ENCODE results near the gene SLC1A2. TPM values are rescaled to one million over a fixed set of nuclear protein-coding genes. Genes with fewer than 3 reads are reported as not detected.

The SLC1A2 gene
- total RNA-seq, 1 experiment from 2014 or later: 0.50 TPM

- Mint-ChIP-seq H3K36me3 (no peaks in the 10 kb centered on the region), H3K4me1 (no peaks in the 10 kb centered on the region), H3K27me3 (ENCODE audit: low read depth) (peaks cover 3% of the 10 kb centered on the region), H3K27ac (no peak overlapping the region), H3K9me3 (no peaks in the 10 kb centered on the region), H3K4me3 (no peak overlapping the region)
- ATAC-seq: no peak
- TF ChIP-seq SOX15 (CRISPR knock-in tag; IDR thresholded peaks at IDR 0.05): no peak
- CTCF ChIA-PET: no interaction called here
- POLR2A ChIA-PET: no interaction called here
- DNase-seq (ENCODE audit: low spot score): no peak
These were observed 42.1 kb downstream of the SLC1A2 start for GRCh38 chr11:35377262-35377661.

- H3K9me3 Mint-ChIP-seq: no peaks in the 10 kb centered on the region
- CTCF ChIA-PET: no interaction called here
- POLR2A ChIA-PET: no interaction called here
- no peak overlapping the region for H3K4me3 Mint-ChIP-seq
- no peaks in the 10 kb centered on the region for H3K4me1 Mint-ChIP-seq
- no peak for DNase-seq (ENCODE audit: low spot score)
- H3K27me3 Mint-ChIP-seq (ENCODE audit: low read depth): peaks cover 3% of the 10 kb centered on the region
- no peak for ATAC-seq
- TF ChIP-seq GTF2I (CRISPR knock-in tag; conservative IDR thresholded peaks at IDR 0.05): no peak
- no peak for TF ChIP-seq ZMAT4 (CRISPR knock-in tag; IDR thresholded peaks at IDR 0.05)
- no peak for TF ChIP-seq NFYB (CRISPR knock-in tag; conservative IDR thresholded peaks at IDR 0.05; ENCODE audit: low read depth)
- no peak for TF ChIP-seq ESRRA (CRISPR knock-in tag; IDR thresholded peaks at IDR 0.05; ENCODE audit: borderline replicate concordance)
- TF ChIP-seq RORB (CRISPR knock-in tag; IDR thresholded peaks at IDR 0.05): no peak
- TF ChIP-seq FOXJ3 (CRISPR knock-in tag; IDR thresholded peaks at IDR 0.05; ENCODE audit: borderline replicate concordance): no peak
- no peak for TF ChIP-seq ETV6 (CRISPR knock-in tag; IDR thresholded peaks at IDR 0.05)
- TF ChIP-seq E2F4 (CRISPR knock-in tag; IDR thresholded peaks at IDR 0.05; ENCODE audit: borderline replicate concordance, low read depth): no peak
- no peak for TF ChIP-seq ZNF416 (CRISPR knock-in tag; IDR thresholded peaks at IDR 0.05)
- TF ChIP-seq MXD4 (CRISPR knock-in tag; IDR thresholded peaks at IDR 0.05; ENCODE audit: borderline replicate concordance): no peak
- TF ChIP-seq USF1 (CRISPR knock-in tag; IDR thresholded peaks at IDR 0.05): no peak
- no peak for TF ChIP-seq ZSCAN18 (CRISPR knock-in tag; IDR thresholded peaks at IDR 0.05)
- TF ChIP-seq TEAD1 (CRISPR knock-in tag; IDR thresholded peaks at IDR 0.05): no peak
- no peaks in the 10 kb centered on the region for H3K36me3 Mint-ChIP-seq
- H3K27ac Mint-ChIP-seq: no peak overlapping the region
These were observed 42.7 kb downstream of the SLC1A2 start for GRCh38 chr11:35376613-35377012.

GRCh38 chr11:35376118-35376510 is 43.2 kb downstream of the SLC1A2 start:
- no peak for ATAC-seq
- Mint-ChIP-seq H3K27ac (no peak overlapping the region), H3K4me1 (no peaks in the 10 kb centered on the region), H3K4me3 (no peak overlapping the region), H3K9me3 (no peaks in the 10 kb centered on the region), H3K27me3 (ENCODE audit: low read depth) (peaks cover 3% of the 10 kb centered on the region), H3K36me3 (no peaks in the 10 kb centered on the region)
- DNase-seq (ENCODE audit: low spot score): no peak
- TF ChIP-seq CREM (CRISPR knock-in tag; IDR thresholded peaks at IDR 0.05) (no peak), OVOL2 (CRISPR knock-in tag; IDR thresholded peaks at IDR 0.05; ENCODE audit: borderline replicate concordance) (no peak), ESRRA (CRISPR knock-in tag; IDR thresholded peaks at IDR 0.05; ENCODE audit: borderline replicate concordance) (no peak), ERG (CRISPR knock-in tag; IDR thresholded peaks at IDR 0.05) (no peak), MLX (CRISPR knock-in tag; IDR thresholded peaks at IDR 0.05) (no peak), ELF4 (CRISPR knock-in tag; IDR thresholded peaks at IDR 0.05; ENCODE audit: low read depth) (no peak), FOXP1 (CRISPR knock-in tag; IDR thresholded peaks at IDR 0.05; ENCODE audit: borderline replicate concordance) (no peak), ZNF416 (CRISPR knock-in tag; IDR thresholded peaks at IDR 0.05) (no peak), CREB1 (CRISPR knock-in tag; IDR thresholded peaks at IDR 0.05) (no peak)
- ChIA-PET CTCF (no interaction called here), POLR2A (no interaction called here)
